GM18909 (cell line): ENCODE measurements around the gene CASZ1.

ENCODE experiments used
- ATAC-seq: cut with Tn5 transposase; IDR thresholded peaks from one replicate; pipeline ENCODE4 v1.9.1; 2021; ENCODE audit warnings: mild to moderate bottlenecking; ENCODE audit not compliant: unreplicated experiment, poor library complexity

CASZ1 gene

GRCh38 chr1:10617931-10618885 lies 178.2 kb downstream of the CASZ1 start:
- no peak for ATAC-seq

- ATAC-seq, result no peak
Measured at GRCh38 chr1:10617318-10617717, 179.1 kb downstream of the CASZ1 start.

GRCh38 chr1:10616696-10617095 lies 179.8 kb downstream of the CASZ1 start:
- no peak for ATAC-seq

- ATAC-seq, result no peak
Measured at GRCh38 chr1:10615932-10616671, 180.3 kb downstream of the CASZ1 start.

- no peak for ATAC-seq
Measured at GRCh38 chr1:10615332-10615731, 181.1 kb downstream of the CASZ1 start.

- no peak for ATAC-seq
Measured at GRCh38 chr1:10614377-10615225, 181.8 kb downstream of the CASZ1 start.

- ATAC-seq, result no peak
Measured at GRCh38 chr1:10613861-10614260, 182.6 kb downstream of the CASZ1 start.

GRCh38 chr1:10613340-10613739 lies 183.1 kb downstream of the CASZ1 start:
- no peak for ATAC-seq

- ATAC-seq, result no peak
Measured at GRCh38 chr1:10612436-10613160, 183.8 kb downstream of the CASZ1 start.

- ATAC-seq, result no peak
Measured at GRCh38 chr1:10610901-10611600, 185.4 kb downstream of the CASZ1 start.

- ATAC-seq, result no peak
Measured at GRCh38 chr1:10608690-10609089, 187.8 kb downstream of the CASZ1 start.

GRCh38 chr1:10607228-10607627 lies 189.2 kb downstream of the CASZ1 start:
- no peak for ATAC-seq

GRCh38 chr1:10606064-10606463 lies 190.4 kb downstream of the CASZ1 start:
- no peak for ATAC-seq

GRCh38 chr1:10604966-10605365 lies 191.5 kb downstream of the CASZ1 start:
- ATAC-seq, result no peak

GRCh38 chr1:10602936-10603335 lies 193.5 kb downstream of the CASZ1 start:
- no peak for ATAC-seq

GRCh38 chr1:10601342-10602070 lies 194.9 kb downstream of the CASZ1 start:
- ATAC-seq, result no peak

GRCh38 chr1:10599194-10599861 lies 197.1 kb downstream of the CASZ1 start:
- ATAC-seq, result no peak

GRCh38 chr1:10598389-10598702 lies 198.1 kb downstream of the CASZ1 start:
- no peak for ATAC-seq
